Measurements from ENCODE around the gene RAVER1.

Gene RAVER1

DNA sequence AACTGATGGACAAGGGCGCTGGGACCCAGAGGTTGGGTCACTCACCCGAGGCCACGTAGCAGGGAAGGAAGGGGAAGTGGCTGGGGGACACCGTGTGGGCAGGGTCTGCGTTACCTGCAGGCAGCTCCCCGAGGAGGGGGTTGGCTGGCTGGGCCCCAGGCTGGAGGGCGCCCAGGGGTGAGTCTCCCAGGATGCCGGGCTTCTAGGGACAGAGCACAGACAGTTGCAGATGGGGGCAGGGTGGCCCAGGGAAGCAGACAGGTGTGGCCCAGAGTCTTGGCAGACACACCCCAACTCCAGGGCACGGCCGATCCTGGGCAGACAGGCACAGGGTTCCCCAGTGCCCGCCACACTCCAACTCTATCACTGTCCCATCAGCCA is 11.9 kb downstream of the RAVER1 start:
- Histone ChIP-seq H3K4me1 (ENCODE audit: low read depth, poor library complexity, severe bottlenecking) (peaks cover under 1% of the 10 kb centered on the region), H3K4me3 (IDR thresholded peaks at IDR 0.05; ENCODE audit: insufficient read depth, low read depth, low read length) (no peak overlapping the region), H2AFZ (ENCODE audit: low read depth) (no peak overlapping the region), H4K20me1 (ENCODE audit: insufficient read depth) (no peaks in the 10 kb centered on the region), H3K4me2 (no peak overlapping the region), H3K9ac (no peak overlapping the region), H3K36me3 (ENCODE audit: insufficient read depth) (peaks cover 9% of the 10 kb centered on the region; the same call in 1 of the 2 replicates), H3K79me2 (ENCODE audit: insufficient read depth, low read depth) (no peaks in the 10 kb centered on the region), H3K27me3 (ENCODE audit: insufficient read depth, low read depth) (no peaks in the 10 kb centered on the region), H3K27ac (no peak overlapping the region)
- TF ChIP-seq, protein P1, sequence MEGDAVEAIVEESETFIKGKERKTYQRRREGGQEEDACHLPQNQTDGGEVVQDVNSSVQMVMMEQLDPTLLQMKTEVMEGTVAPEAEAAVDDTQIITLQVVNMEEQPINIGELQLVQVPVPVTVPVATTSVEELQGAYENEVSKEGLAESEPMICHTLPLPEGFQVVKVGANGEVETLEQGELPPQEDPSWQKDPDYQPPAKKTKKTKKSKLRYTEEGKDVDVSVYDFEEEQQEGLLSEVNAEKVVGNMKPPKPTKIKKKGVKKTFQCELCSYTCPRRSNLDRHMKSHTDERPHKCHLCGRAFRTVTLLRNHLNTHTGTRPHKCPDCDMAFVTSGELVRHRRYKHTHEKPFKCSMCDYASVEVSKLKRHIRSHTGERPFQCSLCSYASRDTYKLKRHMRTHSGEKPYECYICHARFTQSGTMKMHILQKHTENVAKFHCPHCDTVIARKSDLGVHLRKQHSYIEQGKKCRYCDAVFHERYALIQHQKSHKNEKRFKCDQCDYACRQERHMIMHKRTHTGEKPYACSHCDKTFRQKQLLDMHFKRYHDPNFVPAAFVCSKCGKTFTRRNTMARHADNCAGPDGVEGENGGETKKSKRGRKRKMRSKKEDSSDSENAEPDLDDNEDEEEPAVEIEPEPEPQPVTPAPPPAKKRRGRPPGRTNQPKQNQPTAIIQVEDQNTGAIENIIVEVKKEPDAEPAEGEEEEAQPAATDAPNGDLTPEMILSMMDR (conservative IDR thresholded peaks at IDR 0.05; ENCODE audit: low read depth, low read length) = no peak

DNA sequence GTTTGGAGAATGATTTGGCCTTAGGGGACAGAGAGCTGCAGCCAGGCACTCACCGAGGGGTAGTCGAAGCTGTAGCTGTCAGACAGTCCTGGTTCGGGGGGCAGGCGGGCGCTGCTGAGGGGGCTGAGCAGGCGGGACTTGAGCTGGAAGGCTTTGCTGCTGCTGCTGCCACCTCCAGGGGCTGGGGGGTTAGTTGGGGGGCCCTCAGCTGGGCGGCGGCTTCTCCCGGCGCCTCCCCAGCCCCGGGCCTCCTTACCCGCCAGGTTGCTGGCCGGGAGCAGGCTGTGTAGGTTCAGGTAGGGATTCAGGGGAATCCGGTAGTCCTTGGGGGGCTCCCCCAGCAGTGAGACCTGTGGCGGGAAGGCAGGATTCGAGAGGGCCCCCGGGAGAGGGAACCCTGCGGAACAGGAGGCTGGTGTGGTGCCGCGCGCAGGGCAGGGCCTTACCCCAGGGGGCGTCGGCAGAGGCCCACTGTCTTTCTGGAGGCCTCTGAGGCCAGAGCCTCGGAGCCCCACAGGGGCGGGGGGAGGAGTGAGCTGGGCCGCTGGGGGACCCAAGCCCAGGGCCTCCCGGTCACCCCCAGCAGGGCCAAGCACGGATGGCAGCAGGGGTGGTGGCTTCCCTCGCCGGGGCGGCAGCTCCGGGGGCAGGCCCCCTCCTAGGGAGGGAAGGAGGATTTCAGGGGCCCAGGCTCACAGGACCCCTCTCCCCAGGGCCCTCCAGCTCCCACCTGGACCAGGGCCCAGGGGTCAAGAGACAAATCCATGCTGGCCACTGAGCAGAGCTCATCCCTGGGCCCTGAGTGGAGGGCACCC is 12.5 kb downstream of the RAVER1 start:
- H3K4me1 ChIP-seq (ENCODE audit: low read depth, poor library complexity, severe bottlenecking) = peaks cover 6% of the 10 kb centered on the region
- TF ChIP-seq, protein P1 (conservative IDR thresholded peaks at IDR 0.05; ENCODE audit: low read depth, low read length) = no peak
- no peak overlapping the region for H2AFZ ChIP-seq (ENCODE audit: low read depth)
- no peaks in the 10 kb centered on the region for H3K27me3 ChIP-seq (ENCODE audit: insufficient read depth, low read depth)
- H3K36me3 ChIP-seq (ENCODE audit: insufficient read depth) = peaks cover 7% of the 10 kb centered on the region; the same call in 1 of the 2 replicates
- no peak overlapping the region for H3K27ac ChIP-seq
- no peak overlapping the region for H3K4me2 ChIP-seq
- H3K4me3 ChIP-seq (IDR thresholded peaks at IDR 0.05; ENCODE audit: insufficient read depth, low read depth, low read length) = no peak overlapping the region
- H4K20me1 ChIP-seq (ENCODE audit: insufficient read depth) = no peaks in the 10 kb centered on the region
- H3K79me2 ChIP-seq (ENCODE audit: insufficient read depth, low read depth) = no peaks in the 10 kb centered on the region
- H3K9ac ChIP-seq = no peak overlapping the region

DNA sequence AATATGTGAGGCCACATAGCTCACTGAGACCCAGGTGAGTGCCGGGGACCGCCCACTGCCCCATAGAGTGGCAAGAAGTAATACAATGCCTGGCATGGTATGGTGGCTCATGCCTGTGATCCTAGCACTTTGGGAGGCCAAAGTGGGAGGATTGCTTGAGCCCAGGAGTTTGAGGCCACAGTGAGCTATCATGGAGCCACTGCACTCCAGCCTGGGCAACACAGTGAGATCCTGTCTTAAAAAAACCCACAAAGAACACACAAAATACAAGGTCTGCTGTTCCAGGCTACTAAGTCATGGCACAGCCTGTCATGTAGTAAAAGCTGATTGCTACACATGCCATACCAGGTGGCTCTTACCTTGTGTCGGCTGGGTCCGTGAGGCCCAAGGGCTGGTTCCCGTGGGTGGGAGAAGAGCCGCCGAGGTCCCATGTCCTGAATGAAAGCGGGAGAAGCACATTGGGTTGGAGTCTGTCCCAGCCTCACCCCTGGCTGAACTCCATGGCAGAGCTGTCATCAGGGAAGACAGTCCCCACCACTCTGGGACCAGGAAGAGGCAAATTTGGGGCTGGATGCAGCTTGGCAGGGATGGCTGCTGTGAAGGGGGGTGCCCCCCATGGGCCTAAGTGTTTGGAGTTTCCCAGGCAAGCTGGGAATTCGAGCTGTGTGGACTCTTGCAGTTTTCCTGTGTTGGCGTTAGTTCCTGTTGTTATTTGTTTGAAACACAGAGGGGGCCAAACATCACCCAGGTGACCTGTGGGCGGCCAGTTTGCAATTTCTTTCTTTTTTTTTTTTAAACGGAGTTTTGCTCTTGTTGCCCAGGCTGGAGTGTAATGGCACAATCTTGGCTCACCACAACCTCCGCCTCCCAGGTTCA is 14.3 kb downstream of the RAVER1 start:
- no peak overlapping the region for H3K4me2 ChIP-seq
- no peak overlapping the region for H2AFZ ChIP-seq (ENCODE audit: low read depth)
- peaks cover 16% of the 10 kb centered on the region for H3K4me1 ChIP-seq (ENCODE audit: low read depth, poor library complexity, severe bottlenecking)
- H3K9ac ChIP-seq = no peak overlapping the region
- H3K27me3 ChIP-seq (ENCODE audit: insufficient read depth, low read depth) = no peaks in the 10 kb centered on the region
- no peak overlapping the region for H3K4me3 ChIP-seq (IDR thresholded peaks at IDR 0.05; ENCODE audit: insufficient read depth, low read depth, low read length)
- TF ChIP-seq, protein P1 (conservative IDR thresholded peaks at IDR 0.05; ENCODE audit: low read depth, low read length) = no peak
- no peak overlapping the region for H3K27ac ChIP-seq
- no peaks in the 10 kb centered on the region for H4K20me1 ChIP-seq (ENCODE audit: insufficient read depth)
- H3K79me2 ChIP-seq (ENCODE audit: insufficient read depth, low read depth) = no peaks in the 10 kb centered on the region; the same call in 1 of the 2 replicates
- no peaks in the 10 kb centered on the region for H3K36me3 ChIP-seq (ENCODE audit: insufficient read depth)

DNA sequence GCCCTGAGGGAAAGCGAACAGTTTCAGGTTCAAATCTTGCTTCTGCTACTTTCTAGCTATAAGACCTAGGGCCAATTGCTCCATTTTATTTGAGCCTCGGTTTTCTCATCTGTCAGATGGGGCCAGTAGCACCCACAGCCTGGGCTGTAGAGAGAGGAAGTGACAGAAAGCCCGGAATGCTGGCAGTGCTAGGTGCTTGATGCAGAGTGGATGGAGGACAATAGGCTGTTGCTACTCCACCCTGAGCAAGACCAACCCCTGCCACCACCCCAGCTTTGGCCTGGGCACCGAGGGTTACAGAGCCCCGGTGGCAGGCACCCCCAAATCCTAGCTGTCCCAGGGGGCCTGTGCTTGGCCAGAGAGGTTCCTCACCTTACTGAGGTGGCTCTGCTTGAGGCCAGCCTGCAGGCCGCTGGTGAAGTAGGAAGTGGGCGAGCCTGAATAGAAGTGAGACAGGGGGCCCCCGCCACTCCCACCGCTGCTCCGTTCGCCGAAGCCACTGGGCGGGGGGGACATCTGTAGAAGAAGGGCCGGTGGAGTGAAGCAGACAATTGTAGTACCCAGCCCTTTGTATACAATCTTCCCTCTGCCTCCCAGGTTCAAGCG is 15.4 kb downstream of the RAVER1 start:
- Histone ChIP-seq H2AFZ (ENCODE audit: low read depth) (no peak overlapping the region), H3K4me1 (ENCODE audit: low read depth, poor library complexity, severe bottlenecking) (peaks cover 16% of the 10 kb centered on the region), H3K4me3 (IDR thresholded peaks at IDR 0.05; ENCODE audit: insufficient read depth, low read depth, low read length) (no peak overlapping the region), H4K20me1 (ENCODE audit: insufficient read depth) (no peaks in the 10 kb centered on the region), H3K27ac (no peak overlapping the region), H3K9ac (no peak overlapping the region), H3K27me3 (ENCODE audit: insufficient read depth, low read depth) (no peaks in the 10 kb centered on the region), H3K79me2 (ENCODE audit: insufficient read depth, low read depth) (no peaks in the 10 kb centered on the region; the same call in 1 of the 2 replicates), H3K4me2 (no peak overlapping the region), H3K36me3 (ENCODE audit: insufficient read depth) (no peaks in the 10 kb centered on the region)
- TF ChIP-seq, protein P1 (conservative IDR thresholded peaks at IDR 0.05; ENCODE audit: low read depth, low read length) = no peak

All from KMS-11 (cell line).